ENCODE data around the gene FAIM2.
"Not testable (repeated sequence)": the region's sequence is repeated elsewhere in the genome, so short reads cannot be mapped to it uniquely, and the experiment has no call there.

FAIM2 gene

GRCh38 chr12:49877066-49877465 is 26.6 kb downstream of the FAIM2 start:
- no peak for DNase-seq (ENCODE audit: low spot score)

GRCh38 chr12:49876070-49876469 is 27.6 kb downstream of the FAIM2 start:
- DNase-seq (ENCODE audit: low spot score), result no peak

GRCh38 chr12:49875115-49875720 is 28.5 kb downstream of the FAIM2 start:
- no peak for DNase-seq (ENCODE audit: low spot score)

GRCh38 chr12:49874142-49874897 is 29.4 kb downstream of the FAIM2 start:
- DNase-seq (ENCODE audit: low spot score), result no peak

- DNase-seq (ENCODE audit: low spot score), result no peak
Measured at GRCh38 chr12:49873361-49873934, 30.3 kb downstream of the FAIM2 start.

GRCh38 chr12:49872781-49873181 is 30.9 kb downstream of the FAIM2 start:
- DNase-seq (ENCODE audit: low spot score), result no peak

- DNase-seq (ENCODE audit: low spot score), result no peak
Measured at GRCh38 chr12:49872381-49872780, 31.3 kb downstream of the FAIM2 start.

GRCh38 chr12:49871811-49872251 is 31.9 kb downstream of the FAIM2 start:
- DNase-seq (ENCODE audit: low spot score), result not testable (repeated sequence)

- no peak for DNase-seq (ENCODE audit: low spot score)
Measured at GRCh38 chr12:49871263-49871561, 32.5 kb downstream of the FAIM2 start.

- no peak for DNase-seq (ENCODE audit: low spot score)
Measured at GRCh38 chr12:49870501-49871262, 33.0 kb downstream of the FAIM2 start.

- no peak for DNase-seq (ENCODE audit: low spot score)
Measured at GRCh38 chr12:49869816-49870500, 33.7 kb downstream of the FAIM2 start.

GRCh38 chr12:49868952-49869815 is 34.5 kb downstream of the FAIM2 start:
- peak; percentile 76 for DNase-seq (ENCODE audit: low spot score)

GRCh38 chr12:49868449-49868848 is 35.3 kb downstream of the FAIM2 start:
- no peak for DNase-seq (ENCODE audit: low spot score)

- no peak for DNase-seq (ENCODE audit: low spot score)
Measured at GRCh38 chr12:49867570-49868341, 35.9 kb downstream of the FAIM2 start.

GRCh38 chr12:49866859-49867569 is 36.7 kb downstream of the FAIM2 start:
- peak; percentile 89 for DNase-seq (ENCODE audit: low spot score)

GRCh38 chr12:49865782-49866135 is 37.9 kb downstream of the FAIM2 start:
- DNase-seq (ENCODE audit: low spot score), result no peak

GRCh38 chr12:49865109-49865781 is 38.5 kb downstream of the FAIM2 start:
- no peak for DNase-seq (ENCODE audit: low spot score)

- no peak for DNase-seq (ENCODE audit: low spot score)
Measured at GRCh38 chr12:49864798-49865090, 39.0 kb downstream of the FAIM2 start.
